Natural killer cell treated with Interleukin-12 subunit alpha and Interleukin-12 subunit beta and Interleukin-15 and Interleukin-18, amount 100 ng/mL, for 72 hours (primary cell): ENCODE data around the gene MYH3. TPM values are rescaled to one million over a fixed set of nuclear protein-coding genes. Genes with fewer than 3 reads are reported as not detected.
A peak's percentile ranks its signal among the peaks of the same experiment; 100 is the strongest.

ENCODE experiments used
- ATAC-seq, 2 donors: fragments of 150-1000 bp; cut with Tn5 transposase in 1 of 2; sonication (Bioruptor Pico), chemical (Tn5 transposase) in 1 of 2; 2 replicates each; pipeline ENCODE4 v1.10.0; 2021
- DNase-seq: peaks from one replicate; pipeline ENCODE4 v3.0.0; 2022; ENCODE audit warnings: low spot score
- H3K27ac Mint-ChIP-seq, 2 donors: 1 replicate in 1 of 2; 2 replicates in 1 of 2; pipeline ENCODE4 v1.8.0; 2022; ENCODE audit warnings: mixed read lengths in 2 of 2, mild to moderate bottlenecking in 1 of 2, moderate library complexity in 1 of 2
- H3K27me3 Mint-ChIP-seq, 2 donors: 1 replicate in 1 of 2; 2 replicates in 1 of 2; pipeline ENCODE4 v1.8.0; 2022; ENCODE audit warnings: mixed read lengths in 2 of 2
- H3K36me3 Mint-ChIP-seq: one replicate; pipeline ENCODE4 v1.8.0; 2022; ENCODE audit warnings: mixed read lengths
- H3K4me1 Mint-ChIP-seq, 2 donors: 1 replicate in 1 of 2; 2 replicates in 1 of 2; pipeline ENCODE4 v1.8.0; 2022; ENCODE audit warnings: low read depth in 2 of 2, mixed read lengths in 2 of 2, mild to moderate bottlenecking in 1 of 2
- H3K4me3 Mint-ChIP-seq: one replicate; pipeline ENCODE4 v1.8.0; 2022; ENCODE audit warnings: mixed read lengths
- H3K9me3 Mint-ChIP-seq: 2 replicates; pipeline ENCODE4 v1.8.0; 2022; ENCODE audit warnings: mixed read lengths
- total RNA-seq, 2 donors: library from RNA; stranded (reverse); gene quantifications; one replicate each; pipeline ENCODE4 v1.2.3, GENCODE V29; 2022

MYH3 gene
- total RNA-seq, 2 donors from 2014 or later: 4.2 to 5.9 TPM

GRCh38 chr17:10635290-10635689 is 21.8 kb downstream of the MYH3 start:
- Mint-ChIP-seq H3K27me3 (no peaks in the 10 kb centered on the region), H3K27ac (no peak overlapping the region)
- no peak for DNase-seq

DNA sequence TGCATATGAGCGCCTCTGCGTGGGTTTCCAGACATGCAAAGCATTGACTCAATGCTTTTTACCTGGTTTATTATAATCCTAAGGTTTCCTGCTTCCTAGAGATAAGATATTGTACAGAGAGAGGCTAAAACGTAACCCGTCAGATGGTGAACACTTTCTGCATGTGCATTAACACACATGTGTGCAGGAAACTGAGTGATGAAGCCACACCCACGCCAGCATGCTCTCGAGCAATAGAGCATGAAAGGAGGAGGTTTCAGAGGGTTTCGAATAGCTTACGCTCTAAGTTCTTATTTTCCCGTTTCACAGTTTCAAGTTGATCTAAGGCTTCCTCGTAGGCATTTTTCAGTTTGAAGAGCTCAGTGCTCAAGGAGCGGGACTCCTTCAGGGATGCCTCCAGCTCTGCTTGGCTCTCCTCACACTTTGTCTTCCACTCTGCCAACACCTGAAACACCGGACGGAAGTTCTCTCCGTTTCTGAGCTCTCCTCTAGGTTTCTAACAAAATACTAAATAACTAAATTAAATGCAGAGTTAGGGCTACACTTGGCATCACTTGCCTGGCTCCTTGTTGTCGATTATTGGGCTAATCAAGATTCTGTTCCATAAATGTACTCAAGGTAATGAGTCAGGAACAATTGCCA is 23.2 kb downstream of the MYH3 start:
- Mint-ChIP-seq H3K4me3 (no peak overlapping the region), H3K36me3 (peaks cover 6% of the 10 kb centered on the region), H3K27me3 (no peaks in the 10 kb centered on the region), H3K27ac (no peak overlapping the region), H3K9me3 (no peaks in the 10 kb centered on the region), H3K4me1 (no peaks in the 10 kb centered on the region)
- DNase-seq (no peak), ATAC-seq (no peak)

More at GRCh38 chr17:10635290-10635689, 21.8 kb downstream of the MYH3 start:
- Mint-ChIP-seq H3K36me3 (peaks cover 13% of the 10 kb centered on the region), H3K4me3 (no peak overlapping the region), H3K4me1 (no peaks in the 10 kb centered on the region), H3K9me3 (no peaks in the 10 kb centered on the region)
- no peak for ATAC-seq

DNA sequence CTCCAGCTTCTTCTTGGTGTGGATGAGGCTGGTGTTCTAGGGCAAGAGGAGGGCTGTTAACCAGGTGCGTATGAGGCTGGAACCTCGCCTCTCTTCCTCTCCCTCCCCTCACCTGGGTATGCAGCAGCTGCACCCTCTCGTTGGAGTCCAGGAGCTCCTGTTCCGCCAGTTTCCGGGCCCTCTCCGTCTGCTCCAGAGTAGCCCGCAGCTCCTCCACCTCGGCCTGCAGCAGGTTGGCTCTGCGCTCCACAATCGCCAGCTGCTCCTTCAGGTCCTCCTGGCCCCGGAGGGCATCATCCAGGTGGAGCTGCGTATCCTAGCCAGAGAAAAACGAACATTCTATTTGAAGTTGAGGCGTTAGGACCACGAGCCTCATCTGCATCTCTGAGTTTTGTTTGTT is 25.4 kb downstream of the MYH3 start:
- H3K4me1 Mint-ChIP-seq: no peaks in the 10 kb centered on the region
- no peak for DNase-seq
- H3K4me3 Mint-ChIP-seq: no peak overlapping the region
- H3K27ac Mint-ChIP-seq: no peak overlapping the region
- no peaks in the 10 kb centered on the region for H3K9me3 Mint-ChIP-seq
- no peaks in the 10 kb centered on the region for H3K27me3 Mint-ChIP-seq
- ATAC-seq: no peak
- peaks cover 6% of the 10 kb centered on the region for H3K36me3 Mint-ChIP-seq

DNA sequence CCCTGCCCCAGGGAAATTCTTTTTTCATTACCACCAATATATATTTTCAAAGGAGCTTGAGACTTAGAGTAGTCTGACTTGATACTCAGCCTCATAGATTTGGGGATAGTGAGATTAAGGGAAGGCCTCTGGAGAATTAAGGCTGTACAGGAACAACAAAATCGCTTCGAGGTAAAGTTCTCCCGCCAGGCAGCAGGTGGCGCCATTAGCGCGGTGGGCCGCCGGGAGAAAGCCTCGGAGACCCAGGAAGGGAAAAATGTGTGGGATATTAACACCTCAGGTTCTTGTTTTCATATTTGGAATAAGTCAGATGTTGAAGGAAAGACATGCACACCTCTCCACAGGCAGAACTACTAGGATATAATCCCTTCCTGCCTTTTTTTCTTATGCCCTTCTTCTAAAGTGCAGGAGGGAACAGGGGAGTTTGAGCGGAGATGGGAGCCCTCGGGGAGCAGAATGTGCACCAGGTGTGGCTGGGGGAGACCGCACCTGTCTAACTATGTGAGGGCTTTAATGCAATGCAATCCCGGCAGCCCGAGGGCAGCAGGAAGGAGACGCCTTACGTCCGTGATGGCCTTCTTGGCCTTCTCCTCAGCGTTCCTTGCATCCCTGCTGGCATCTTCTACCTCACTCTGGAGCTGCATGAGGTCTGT is 25.9 kb downstream of the MYH3 start:
- Mint-ChIP-seq H3K36me3 (peaks cover 6% of the 10 kb centered on the region), H3K4me1 (no peaks in the 10 kb centered on the region), H3K9me3 (no peaks in the 10 kb centered on the region), H3K4me3 (no peak overlapping the region), H3K27ac (no peak overlapping the region), H3K27me3 (no peaks in the 10 kb centered on the region)
- ATAC-seq (no peak), DNase-seq (no peak)

GRCh38 chr17:10629706-10630105 is 27.4 kb downstream of the MYH3 start:
- Mint-ChIP-seq H3K4me1 (no peaks in the 10 kb centered on the region), H3K27me3 (no peaks in the 10 kb centered on the region), H3K9me3 (no peaks in the 10 kb centered on the region), H3K27ac (no peak overlapping the region), H3K4me3 (no peak overlapping the region), H3K36me3 (no peaks in the 10 kb centered on the region)
- DNase-seq (no peak), ATAC-seq (no peak)

GRCh38 chr17:10628756-10629155 is 28.4 kb downstream of the MYH3 start:
- no peak for DNase-seq
- H3K4me3 Mint-ChIP-seq: no peak overlapping the region
- H3K27ac Mint-ChIP-seq: no peak overlapping the region
- no peaks in the 10 kb centered on the region for H3K27me3 Mint-ChIP-seq
- no peaks in the 10 kb centered on the region for H3K4me1 Mint-ChIP-seq
- no peaks in the 10 kb centered on the region for H3K36me3 Mint-ChIP-seq
- H3K9me3 Mint-ChIP-seq: no peaks in the 10 kb centered on the region
- ATAC-seq: no peak

DNA sequence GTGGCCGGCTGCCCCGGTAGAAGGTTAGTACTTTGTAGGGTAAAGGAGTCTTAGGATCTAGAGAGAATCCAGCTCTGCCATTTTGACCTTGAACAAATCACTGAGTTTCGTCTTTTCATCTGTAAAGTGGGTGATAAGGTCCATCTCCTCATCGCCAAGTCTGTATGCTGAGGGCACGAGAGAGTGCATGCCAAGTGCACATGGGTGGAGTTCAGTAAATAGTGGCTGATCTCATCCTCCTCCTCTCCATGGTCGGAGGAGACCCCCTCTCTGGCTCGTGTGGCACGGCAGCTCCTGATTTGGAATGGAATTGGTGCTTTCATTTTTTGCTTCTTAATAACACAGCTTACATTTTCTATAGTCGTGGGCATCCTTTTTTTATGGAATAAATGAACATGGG is 30.7 kb downstream of the MYH3 start:
- H3K27ac Mint-ChIP-seq: no peak overlapping the region
- H3K9me3 Mint-ChIP-seq: no peaks in the 10 kb centered on the region
- ATAC-seq (no peak), DNase-seq (no peak)
- no peaks in the 10 kb centered on the region for H3K27me3 Mint-ChIP-seq
- no peak overlapping the region for H3K4me3 Mint-ChIP-seq
- H3K36me3 Mint-ChIP-seq: no peaks in the 10 kb centered on the region
- H3K4me1 Mint-ChIP-seq: no peaks in the 10 kb centered on the region

DNA sequence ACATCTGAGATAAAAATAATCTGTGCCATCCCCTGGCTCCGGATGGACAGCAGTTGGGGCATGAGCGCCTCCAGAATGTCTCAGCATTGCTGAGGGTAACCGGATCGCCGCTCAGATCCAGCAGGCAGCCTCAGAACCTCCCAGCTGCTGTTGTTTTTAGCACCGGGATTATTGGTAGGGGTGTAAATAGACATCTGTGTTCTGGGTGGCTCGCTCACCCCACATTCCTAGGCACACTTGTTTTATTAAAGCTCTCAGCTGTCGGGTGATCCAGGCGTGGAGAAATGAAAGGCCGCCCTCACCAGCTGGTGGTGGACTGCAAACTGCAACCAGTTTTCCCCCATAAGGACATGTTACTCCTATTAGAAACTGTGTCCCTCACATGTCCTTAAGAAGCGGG is 32.1 kb downstream of the MYH3 start:
- Mint-ChIP-seq H3K27me3 (no peaks in the 10 kb centered on the region), H3K36me3 (no peaks in the 10 kb centered on the region), H3K27ac (no peak overlapping the region), H3K4me3 (no peak overlapping the region), H3K9me3 (no peaks in the 10 kb centered on the region), H3K4me1 (no peaks in the 10 kb centered on the region)
- ATAC-seq: no peak
- no peak for DNase-seq

GRCh38 chr17:10623737-10624338 is 33.3 kb downstream of the MYH3 start:
- H3K36me3 Mint-ChIP-seq: no peaks in the 10 kb centered on the region
- no peak overlapping the region for H3K4me3 Mint-ChIP-seq
- H3K9me3 Mint-ChIP-seq: no peaks in the 10 kb centered on the region
- no peaks in the 10 kb centered on the region for H3K27me3 Mint-ChIP-seq
- no peak for DNase-seq
- no peaks in the 10 kb centered on the region for H3K4me1 Mint-ChIP-seq
- ATAC-seq: no peak
- H3K27ac Mint-ChIP-seq: no peak overlapping the region

DNA sequence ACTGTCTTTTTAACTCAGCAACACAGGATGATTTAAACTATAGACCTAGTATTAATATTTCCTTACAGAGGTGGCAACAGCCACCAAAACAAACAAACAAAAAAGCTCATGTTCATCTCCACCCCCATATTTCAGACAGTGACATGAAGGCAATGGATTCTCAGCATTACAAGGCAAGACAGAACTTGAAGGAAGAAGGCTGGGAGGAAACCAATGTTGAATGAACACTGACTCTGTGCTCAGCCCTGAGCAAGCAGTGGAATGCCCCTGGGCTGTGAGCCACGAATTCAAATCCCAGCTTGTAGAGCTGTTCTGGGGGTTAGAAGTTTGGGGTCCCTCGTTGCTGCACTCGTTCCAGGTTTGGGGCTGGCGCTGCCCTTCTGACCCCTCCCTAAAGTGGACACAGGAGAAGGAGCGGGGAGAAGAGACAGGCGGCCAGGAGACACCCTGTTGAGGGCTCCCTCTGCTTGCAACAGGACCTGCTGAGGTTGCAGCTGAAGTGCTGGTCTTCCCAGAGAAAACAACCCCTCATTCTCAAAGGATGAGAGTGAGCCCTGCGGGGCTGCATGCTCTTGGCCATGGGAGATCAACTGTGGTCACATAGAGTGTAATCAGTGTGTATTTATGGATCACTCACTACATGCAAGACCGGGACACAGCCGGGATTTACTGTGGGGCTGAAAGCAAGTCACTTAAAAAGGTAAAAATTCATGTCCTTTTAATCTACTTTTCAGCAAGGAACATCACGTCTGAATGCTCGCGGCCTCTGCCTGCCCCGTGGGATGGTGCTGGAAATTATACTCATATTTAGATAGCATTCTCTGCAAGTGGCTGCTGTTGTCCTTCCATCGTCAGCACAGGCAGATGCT is 34.3 kb downstream of the MYH3 start:
- peak in 1 of 2 donors; percentile 43 for ATAC-seq
- no peak overlapping the region for H3K4me3 Mint-ChIP-seq
- peaks cover 0 to 4% of the 10 kb centered on the region in 2 donors for H3K4me1 Mint-ChIP-seq

GRCh38 chr17:10621397-10621796 is 35.7 kb downstream of the MYH3 start:
- peaks cover 3 to 4% of the 10 kb centered on the region in 2 donors for H3K4me1 Mint-ChIP-seq
- no peak overlapping the region for H3K4me3 Mint-ChIP-seq
- DNase-seq: no peak
- H3K27me3 Mint-ChIP-seq: peaks cover 0 to 3% of the 10 kb centered on the region in 2 donors
- no peak for ATAC-seq
- no peaks in the 10 kb centered on the region for H3K36me3 Mint-ChIP-seq
- no peak overlapping the region for H3K27ac Mint-ChIP-seq
- no peaks in the 10 kb centered on the region for H3K9me3 Mint-ChIP-seq

More for the DNA sequence above, 34.3 kb downstream of the MYH3 start:
- peaks cover 0 to 3% of the 10 kb centered on the region in 2 donors for H3K27me3 Mint-ChIP-seq
- H3K9me3 Mint-ChIP-seq: no peaks in the 10 kb centered on the region
- H3K36me3 Mint-ChIP-seq: no peaks in the 10 kb centered on the region
- H3K27ac Mint-ChIP-seq: no peak overlapping the region
- DNase-seq: no peak

- Mint-ChIP-seq H3K27ac (no peak overlapping the region), H3K27me3 (peaks cover 0 to 3% of the 10 kb centered on the region in 2 donors), H3K4me1 (peaks cover 3 to 4% of the 10 kb centered on the region in 2 donors), H3K4me3 (no peak overlapping the region), H3K36me3 (no peaks in the 10 kb centered on the region), H3K9me3 (no peaks in the 10 kb centered on the region)
- no peak for ATAC-seq
- no peak for DNase-seq
Observed at GRCh38 chr17:10620823-10621222, 36.3 kb downstream of the MYH3 start.

GRCh38 chr17:10618202-10618635 is 38.9 kb downstream of the MYH3 start:
- ATAC-seq: peak; percentile 74 to 75
- Mint-ChIP-seq H3K9me3 (no peaks in the 10 kb centered on the region), H3K27ac (no peak overlapping the region), H3K27me3 (peaks cover 6 to 10% of the 10 kb centered on the region in 2 donors), H3K4me3 (no peak overlapping the region), H3K36me3 (no peaks in the 10 kb centered on the region), H3K4me1 (peaks cover 3 to 4% of the 10 kb centered on the region in 2 donors)
- peak; percentile 66 for DNase-seq
